ENCODE measurements around the gene TBX3. TPM values are rescaled to one million over a fixed set of nuclear protein-coding genes. Genes with fewer than 3 reads are reported as not detected.

TBX3 gene
- total and polyA plus RNA-seq, 8 donors: 0.60 to 4.6 (median 1.7) TPM

GRCh38 chr12:114696443-114697242 is 12.7 kb upstream of the TBX3 start:
- H3K36me3 ChIP-seq: no peaks in the 10 kb centered on the region
- no peak for DNase-seq
- WGBS, 2 donors: 7 to 9% methylated on average over 34 of the region's 34 CpGs
- no peaks in the 10 kb centered on the region for H3K9me3 ChIP-seq
- intact Hi-C loops (cut with DNase I): no loop called here
- H3K4me1 ChIP-seq: no peaks in the 10 kb centered on the region
- H3K27me3 ChIP-seq: peaks cover 2 to 60% (median 15%) of the 10 kb centered on the region in 4 donors
- no peak for TF ChIP-seq CTCF (IDR thresholded peaks at IDR 0.05)
- ATAC-seq: no peak
- no peak overlapping the region for H3K4me3 ChIP-seq
- H3K27ac ChIP-seq: no peak overlapping the region
- no peak for FAIRE-seq

- Histone ChIP-seq H3K9me3 (no peaks in the 10 kb centered on the region), H3K4me1 (no peaks in the 10 kb centered on the region), H3K27me3 (peaks cover 2 to 62% (median 15%) of the 10 kb centered on the region in 4 donors), H3K36me3 (no peaks in the 10 kb centered on the region), H3K4me3 (no peak overlapping the region), H3K27ac (no peak overlapping the region)
- TF ChIP-seq CTCF (IDR thresholded peaks at IDR 0.05): no peak
- DNase-seq: no peak
- intact Hi-C loops (cut with DNase I): no loop called here
- FAIRE-seq: no peak
- 13 to 21% methylated on average over 3 of the region's 3 CpGs for WGBS, 2 donors
- no peak for ATAC-seq
Observed at GRCh38 chr12:114695305-114695592, 11.3 kb upstream of the TBX3 start.

- no peak for TF ChIP-seq CTCF (IDR thresholded peaks at IDR 0.05)
- no peaks in the 10 kb centered on the region for H3K4me1 ChIP-seq
- FAIRE-seq (no peak), ATAC-seq (no peak), DNase-seq (no peak)
- H3K9me3 ChIP-seq: no peaks in the 10 kb centered on the region
- intact Hi-C loops (cut with DNase I): no loop called here
- peaks cover 2 to 56% (median 13%) of the 10 kb centered on the region in 4 donors for H3K27me3 ChIP-seq
- no peaks in the 10 kb centered on the region for H3K36me3 ChIP-seq
- no peak overlapping the region for H3K4me3 ChIP-seq
- no peak overlapping the region for H3K27ac ChIP-seq
- WGBS, 2 donors: 24 to 28% methylated on average over 12 of the region's 12 CpGs
Observed at GRCh38 chr12:114694436-114695304, 10.7 kb upstream of the TBX3 start.

- Histone ChIP-seq H3K27ac (no peak overlapping the region), H3K9me3 (no peaks in the 10 kb centered on the region), H3K4me1 (no peaks in the 10 kb centered on the region), H3K27me3 (peaks cover 2 to 58% (median 13%) of the 10 kb centered on the region in 4 donors), H3K4me3 (no peak overlapping the region), H3K36me3 (no peaks in the 10 kb centered on the region)
- no peak for TF ChIP-seq CTCF (IDR thresholded peaks at IDR 0.05)
- ATAC-seq (no peak), FAIRE-seq (no peak), DNase-seq (no peak)
- WGBS, 2 donors: 11 to 15% methylated on average over 6 of the region's 6 CpGs
- intact Hi-C loops (cut with DNase I): no loop called here
Observed at GRCh38 chr12:114693532-114693931, 9.6 kb upstream of the TBX3 start.
